GM18508 (cell line): ENCODE results near the gene MED15.
"Not testable (repeated sequence)": the region's sequence is repeated elsewhere in the genome, so short reads cannot be mapped to it uniquely, and the experiment has no call there.

Experiments
- ATAC-seq: cut with Tn5 transposase; IDR thresholded peaks from one replicate; pipeline ENCODE4 v1.9.1; 2021; ENCODE audit warnings: moderate number of reproducible peaks; ENCODE audit not compliant: insufficient read depth, unreplicated experiment

MED15 gene

DNA sequence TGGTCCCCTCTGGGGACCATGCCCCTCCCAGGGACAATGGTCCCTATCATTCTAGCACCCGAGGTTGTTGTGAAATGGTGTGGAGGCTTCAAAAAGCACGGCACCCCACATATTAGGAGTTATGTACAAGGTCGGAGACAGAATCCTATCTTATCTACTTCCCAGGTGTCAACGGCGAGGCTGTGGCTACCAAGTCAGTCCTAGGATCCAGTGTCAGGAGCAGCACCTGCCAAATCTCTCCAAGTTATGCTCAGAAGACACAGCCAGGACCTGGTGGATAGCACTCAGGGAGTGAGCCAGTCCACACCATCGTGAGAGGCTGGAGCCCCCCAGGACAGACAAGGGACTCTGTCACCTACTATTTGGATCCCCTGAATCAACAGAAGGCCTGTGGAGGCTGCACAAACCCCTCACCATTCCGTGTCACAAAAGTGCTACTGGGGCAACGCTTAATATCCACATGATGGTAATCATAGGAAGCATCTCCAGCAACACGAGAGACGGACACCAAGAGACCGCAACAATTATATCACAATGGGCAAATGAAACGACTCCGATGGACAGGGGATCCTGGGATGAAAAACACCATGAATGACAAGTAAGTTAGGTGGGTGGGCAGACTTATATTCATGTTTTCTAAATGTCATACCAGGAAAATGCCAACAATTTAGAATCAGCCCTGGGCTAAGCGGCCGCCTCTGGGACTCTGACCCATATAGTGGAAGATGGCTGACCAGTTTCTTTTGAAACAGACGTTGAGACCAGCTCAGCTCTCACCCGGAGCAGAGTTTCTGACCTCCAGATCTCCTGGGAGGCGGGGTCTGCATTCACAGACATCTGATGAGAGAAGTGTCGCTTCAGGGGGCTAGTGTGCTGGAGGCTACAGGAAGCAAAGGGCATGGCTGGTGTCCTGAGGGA, 108.4 kb downstream of the MED15 start:
- ATAC-seq: no peak

DNA sequence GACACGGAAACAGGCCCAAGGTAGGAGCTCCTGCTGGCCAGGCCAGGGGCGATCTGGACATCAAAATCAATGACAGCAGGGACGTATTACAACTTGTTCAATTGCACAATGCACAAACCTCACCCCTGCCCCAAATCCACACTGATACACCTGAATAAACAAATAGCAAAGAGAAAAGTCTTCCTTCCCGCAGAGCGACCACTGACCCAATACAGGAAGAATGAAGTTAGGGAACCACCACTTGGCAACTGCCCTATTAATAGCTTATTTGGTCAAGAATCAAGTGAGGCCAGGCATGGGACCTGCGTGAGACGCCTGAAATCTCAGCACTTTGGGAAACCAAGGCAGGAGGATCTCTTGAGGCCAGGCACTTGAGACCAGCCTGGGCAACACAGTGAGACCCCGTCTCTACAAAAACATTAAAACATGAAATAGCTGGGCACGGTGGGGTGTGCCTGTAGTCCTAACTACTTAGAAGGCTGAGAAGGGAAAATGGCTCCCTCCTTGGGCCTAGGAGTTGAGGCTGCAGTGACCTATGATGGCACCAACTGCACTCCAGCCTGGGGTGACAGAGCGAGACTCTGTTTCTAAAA, 109.1 kb downstream of the MED15 start:
- no peak for ATAC-seq

DNA sequence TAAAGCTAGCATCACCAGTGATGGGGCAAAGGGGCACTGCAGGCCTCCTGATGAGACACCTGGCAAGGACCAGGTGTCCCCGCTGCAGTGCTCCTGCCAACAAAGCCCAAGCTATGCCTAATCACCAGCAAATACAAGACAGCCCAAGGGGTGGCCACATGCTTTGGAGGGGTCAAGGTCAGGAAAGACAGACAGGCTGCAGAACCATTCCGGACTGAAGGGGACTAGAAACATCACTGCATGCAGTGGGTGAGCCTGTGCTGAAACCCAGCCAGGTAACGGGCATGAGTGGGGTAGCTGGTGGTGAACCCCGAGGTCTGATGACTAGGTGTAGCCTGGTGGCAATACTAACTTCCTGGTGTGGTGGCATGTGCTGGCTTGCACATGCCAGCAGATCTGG, 111.1 kb downstream of the MED15 start:
- ATAC-seq: no peak

DNA sequence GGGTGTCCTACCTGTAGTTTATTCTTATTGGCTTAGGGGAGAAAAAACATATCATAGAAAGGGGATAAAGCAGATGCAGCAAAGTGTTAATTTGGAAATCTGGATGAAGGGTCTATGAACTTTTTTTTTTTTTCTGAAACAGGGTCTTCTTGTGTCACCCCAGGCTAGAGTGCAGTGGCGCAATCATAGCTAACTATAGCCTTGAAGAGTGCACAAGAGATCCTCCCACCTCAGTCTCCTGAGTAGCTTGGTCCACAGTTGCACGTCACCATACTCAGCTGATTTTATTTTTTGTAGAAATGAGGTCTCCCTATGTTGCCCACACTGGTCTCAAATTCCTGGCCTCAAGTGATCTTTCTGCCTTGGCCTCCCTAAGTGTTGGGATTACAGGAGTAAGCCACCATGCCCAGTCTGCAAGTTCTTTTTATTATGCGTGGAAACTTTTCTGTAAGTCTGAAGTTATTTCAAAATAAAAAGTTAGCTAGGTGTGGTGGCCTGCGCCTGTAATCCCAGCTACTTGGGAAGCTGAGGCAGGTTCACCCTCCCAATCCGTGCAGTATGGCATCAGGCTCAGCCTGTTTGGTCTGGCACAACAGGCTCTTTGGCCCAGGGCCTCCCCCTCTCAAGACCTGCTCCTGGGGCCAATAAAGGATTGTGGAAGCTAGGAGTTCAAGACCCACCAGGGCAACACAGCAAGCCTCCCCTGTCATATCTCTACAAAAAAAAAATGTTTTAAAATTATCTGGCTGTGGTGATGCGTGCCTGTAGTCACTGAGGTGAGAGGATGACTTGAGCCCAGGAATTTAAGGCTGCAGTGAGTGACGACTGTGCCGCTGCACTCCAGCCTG, 111.9 kb downstream of the MED15 start:
- no peak for ATAC-seq

DNA sequence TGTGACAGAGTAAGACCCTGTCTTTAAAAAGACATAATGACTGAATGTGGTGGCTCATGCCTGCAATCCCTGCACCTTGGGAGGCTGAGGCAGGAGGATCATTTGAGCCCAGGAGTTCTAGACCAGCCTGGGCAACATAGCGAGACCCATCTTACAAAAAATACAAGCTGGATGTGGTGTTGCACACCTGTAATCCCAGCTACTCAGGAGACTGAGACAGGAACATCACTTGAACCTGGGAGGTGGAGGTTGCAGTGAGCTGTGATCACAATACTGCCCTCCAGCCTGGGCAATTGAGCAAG, 112.4 kb downstream of the MED15 start:
- ATAC-seq: not testable (repeated sequence)

DNA sequence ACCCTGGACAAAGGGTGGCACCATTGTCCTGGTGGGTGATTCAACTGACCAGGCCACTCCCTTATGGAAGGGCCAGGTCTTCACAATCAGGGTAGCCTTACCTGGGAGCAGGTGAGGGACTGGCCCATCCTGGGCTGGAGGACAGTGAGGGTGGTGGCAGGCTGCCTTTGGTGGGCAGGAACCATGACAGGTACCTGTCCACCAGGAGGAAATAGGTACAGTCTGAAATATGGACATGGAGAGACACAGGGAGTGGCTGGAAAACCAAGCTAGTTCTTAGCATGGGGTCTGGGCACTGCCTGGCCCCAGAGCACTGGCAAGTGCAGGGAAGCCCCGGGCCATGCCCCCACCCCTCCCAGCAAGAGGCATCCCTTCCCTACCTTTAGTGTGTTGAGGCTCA, 113.8 kb downstream of the MED15 start:
- no peak for ATAC-seq

DNA sequence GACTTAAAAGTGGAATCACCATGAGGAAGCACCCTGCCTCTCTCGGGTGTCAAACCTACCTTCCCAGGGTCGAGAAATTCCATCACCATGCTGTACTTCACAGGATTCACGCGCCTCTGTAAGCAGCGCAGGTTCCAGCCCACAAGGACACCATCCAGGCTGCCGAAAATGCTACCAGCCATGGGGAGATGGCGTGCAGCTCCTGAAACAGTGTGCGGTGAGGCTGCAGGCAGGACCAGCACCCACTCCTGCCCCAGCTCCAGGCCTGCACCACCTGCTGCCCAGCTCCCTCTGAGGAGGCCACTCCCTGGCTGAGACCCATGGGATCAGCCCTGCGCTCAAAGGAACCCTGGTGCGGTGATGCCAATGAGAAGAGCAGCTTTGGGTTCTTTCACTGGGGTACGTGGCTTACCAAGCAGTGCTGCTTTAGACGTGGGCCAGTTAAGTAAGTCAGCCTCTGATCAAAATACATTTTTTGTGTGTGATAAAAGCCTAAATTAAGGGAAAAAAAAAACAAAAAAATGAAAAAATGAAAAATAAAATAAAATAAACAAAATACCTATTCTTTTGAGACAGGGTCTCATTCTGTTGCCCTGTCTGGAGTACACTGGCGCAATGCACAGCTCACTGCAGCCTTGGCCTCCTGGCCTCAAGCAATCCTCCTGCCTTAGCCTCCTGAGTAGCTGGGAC, 115.4 kb downstream of the MED15 start:
- no peak for ATAC-seq

DNA sequence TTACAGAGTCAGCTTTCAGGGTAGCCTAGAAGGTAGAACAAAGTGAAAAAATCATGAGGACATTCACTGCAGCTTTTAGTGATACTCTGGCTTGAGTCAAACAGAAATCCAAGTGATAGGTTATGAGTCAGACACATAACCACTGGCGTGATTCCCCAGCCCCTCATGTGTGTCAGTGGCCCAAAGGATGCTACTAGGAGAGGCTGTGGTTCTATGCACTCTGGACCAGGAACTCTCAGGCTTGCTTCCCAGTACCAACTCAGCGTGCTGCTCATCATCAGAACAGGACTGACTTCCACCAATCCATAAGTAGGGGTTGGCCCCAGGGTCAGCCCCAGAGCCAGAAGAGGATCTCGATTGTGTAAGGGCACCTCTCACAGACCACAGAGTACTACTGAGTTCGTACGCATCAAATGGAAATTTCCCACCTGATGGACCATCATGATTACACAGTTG, 116.8 kb downstream of the MED15 start:
- ATAC-seq: peak; percentile 64

DNA sequence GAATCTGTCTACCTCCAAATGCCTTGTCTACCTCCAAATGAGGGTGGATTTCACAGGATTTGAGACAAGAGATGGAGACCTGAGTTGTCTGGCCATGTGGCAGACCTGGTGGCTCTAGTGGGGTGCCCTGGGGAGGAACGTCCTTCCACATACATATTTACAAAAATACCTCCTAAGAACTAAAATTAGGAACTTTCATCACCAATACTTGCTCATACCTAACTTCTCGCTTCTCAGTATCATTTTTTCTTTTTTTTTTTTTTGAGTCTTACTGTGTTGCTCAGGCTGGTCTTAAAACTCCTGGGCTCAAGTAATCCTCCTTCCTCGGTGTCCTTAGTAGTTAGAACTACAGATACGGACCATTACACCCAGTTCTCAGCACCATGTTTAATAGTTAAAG, 117.9 kb downstream of the MED15 start:
- ATAC-seq: no peak

DNA sequence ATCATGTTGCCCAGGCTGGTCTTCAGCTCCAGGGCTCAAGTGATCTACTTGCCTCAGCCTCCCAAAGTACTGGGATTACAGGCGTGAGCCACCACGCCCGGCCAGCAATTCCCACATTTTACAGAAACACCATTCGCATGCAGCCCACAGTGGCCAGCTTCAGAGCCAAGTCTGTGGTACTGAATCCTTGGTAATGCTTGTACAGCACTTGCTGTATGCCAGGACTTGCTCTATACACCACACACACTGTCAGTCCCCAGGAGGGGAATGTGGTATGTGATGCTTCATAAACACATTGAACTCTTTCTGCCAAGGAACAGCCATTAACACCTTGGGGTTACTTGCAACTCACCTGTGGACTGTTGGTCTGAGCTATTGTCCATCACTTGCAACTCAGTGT, 119.4 kb downstream of the MED15 start:
- ATAC-seq: no peak

DNA sequence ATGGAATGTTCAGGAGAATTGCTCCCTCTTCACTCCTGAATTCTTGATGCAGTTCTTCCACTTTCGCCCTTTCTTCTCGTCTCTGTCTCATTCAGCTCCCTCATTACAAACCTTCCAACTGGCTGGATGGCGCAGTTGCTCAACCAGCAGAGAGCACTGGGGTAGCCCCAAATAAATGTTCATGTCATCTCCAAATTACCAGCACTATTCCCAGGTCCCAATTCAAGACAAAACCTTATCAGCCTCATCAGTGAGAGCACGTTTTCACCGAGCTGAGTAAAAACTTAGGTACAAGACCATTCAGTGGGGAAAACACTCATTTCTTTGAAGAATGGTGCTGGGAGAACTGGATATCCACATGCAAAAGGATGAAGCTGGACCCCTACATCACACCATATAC, 120.0 kb downstream of the MED15 start:
- ATAC-seq: no peak

DNA sequence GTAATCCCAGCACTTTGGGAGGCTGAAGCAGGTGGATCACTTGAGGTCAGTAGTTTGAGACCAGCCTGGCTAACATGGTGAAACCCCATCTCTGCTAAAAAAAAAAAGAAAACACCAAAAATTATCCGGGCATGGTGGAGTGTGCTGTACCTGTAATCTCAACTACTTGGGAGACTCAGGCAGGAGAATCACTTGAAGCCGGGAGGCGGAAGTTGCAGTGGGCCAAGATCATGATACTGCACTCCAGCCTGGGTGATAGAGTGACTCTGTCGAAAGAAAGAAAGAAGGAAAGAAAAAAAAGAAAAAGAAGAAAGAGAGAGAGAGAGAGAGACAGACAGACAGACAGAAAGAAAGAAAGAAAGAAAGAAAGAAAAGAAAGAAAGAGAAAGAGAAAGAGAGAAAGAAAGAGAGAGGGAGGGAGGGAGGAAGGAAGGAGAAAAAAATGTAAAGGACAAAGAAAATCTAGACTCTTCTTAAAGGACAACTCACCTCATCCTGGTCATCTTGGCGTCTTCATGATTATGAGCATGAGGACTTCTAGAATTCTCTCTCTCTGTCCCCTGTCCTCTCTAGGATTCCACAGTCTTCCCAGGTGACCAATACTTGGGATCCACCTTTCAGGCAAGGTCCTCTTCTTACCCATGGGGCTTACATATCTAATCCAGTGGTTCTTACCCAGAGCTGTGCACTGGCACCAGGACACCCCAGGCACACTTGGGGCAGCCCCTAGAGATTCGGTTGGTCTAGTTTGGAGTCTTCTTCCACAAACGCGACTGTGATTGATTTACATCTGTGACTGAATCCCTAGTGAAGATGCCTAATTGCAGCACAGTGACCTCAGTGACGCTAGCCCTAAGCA, 120.9 kb downstream of the MED15 start:
- ATAC-seq: no peak

DNA sequence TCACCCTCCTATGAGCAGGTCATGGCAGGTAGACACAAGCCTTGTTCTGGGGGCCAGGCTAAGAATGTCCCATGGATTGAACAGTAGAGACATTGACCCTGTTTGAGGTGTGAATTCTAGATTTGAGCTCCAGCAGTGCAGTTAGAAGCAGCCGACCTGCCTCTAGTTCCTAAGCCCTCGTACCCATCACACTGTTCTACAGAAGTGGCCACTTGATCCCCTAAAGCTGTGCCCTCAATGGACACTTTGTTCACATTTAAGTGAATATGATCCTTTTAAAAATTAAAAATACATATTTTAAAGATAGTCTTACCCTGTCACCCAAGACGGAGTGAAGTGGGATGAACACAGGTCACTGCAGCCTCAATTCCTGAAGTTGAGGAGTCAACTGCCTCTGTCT, 122.0 kb downstream of the MED15 start:
- ATAC-seq: no peak

DNA sequence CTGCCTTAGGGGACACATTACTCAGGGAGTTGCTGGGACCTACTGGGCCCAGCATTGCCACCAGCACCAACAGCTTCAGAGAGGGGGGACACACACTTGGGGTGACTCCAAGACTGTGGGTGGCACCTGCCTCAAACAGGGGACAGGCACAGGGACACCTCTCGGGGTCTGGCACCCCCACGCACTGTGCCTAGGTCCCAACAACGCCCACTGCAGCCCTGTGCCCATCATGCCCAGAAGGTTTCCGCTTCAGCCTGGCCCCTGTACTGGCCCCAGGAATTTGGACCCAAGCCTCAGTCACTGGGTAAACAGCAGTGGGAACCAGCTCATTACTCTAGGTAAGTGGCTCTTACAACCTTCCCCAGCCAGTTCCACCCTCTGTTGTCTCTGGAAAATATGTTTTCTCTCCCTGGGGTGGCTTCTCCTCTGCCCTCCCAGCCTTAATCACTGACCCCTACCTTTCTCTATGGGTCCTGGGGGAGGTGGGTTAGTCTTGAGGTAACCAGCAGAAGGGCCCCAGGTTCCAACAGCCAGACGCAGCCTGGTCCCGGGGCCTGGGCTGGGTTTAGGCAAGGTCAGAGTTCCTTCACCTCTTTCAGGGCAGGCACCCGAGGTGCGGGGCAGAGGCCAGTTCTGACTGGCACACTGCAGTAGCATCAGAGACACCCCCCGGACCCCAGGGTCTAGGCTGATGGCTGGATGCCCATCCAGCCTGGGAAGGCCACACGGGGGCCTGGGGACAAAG, 123.6 kb downstream of the MED15 start:
- ATAC-seq: no peak

DNA sequence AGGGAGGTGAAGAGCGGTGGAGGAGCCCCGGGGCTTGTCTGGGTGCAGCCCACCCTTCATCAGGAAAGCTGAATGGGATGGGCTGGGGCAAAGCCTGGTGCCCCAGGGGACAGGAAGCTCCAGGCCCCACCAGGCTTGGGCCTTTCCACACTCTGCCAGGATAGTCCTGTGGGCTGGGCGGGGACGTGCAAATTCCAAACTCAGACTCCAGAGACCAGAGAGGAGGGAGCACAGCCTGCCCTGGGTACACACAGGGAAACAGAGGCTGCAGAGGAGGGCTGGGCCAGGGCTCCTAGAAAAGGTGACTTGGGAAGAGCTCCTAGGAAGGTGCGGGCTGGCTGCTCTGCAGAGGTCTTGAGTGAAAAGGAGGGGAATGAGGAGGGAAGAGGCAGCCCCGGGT, 124.7 kb downstream of the MED15 start:
- no peak for ATAC-seq

DNA sequence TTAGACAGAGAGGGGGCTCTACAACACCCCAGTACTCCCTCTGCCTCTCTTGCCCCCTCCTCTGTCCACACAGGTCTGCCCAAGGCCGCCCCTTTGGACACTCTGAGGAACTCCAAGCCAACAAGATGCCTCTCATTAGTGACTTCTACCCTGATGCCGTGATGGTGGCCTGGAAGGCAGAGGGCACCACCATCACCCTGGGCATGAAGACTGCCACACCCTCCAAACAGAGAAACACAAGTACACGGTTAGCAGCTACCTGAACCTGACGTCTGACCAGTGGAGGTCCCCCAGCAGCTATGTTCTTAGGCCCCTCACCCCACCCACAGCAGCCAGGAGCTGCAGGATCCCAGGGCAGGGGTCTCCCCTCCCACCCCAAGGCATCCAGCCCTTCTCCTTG, 125.1 kb downstream of the MED15 start:
- no peak for ATAC-seq

DNA sequence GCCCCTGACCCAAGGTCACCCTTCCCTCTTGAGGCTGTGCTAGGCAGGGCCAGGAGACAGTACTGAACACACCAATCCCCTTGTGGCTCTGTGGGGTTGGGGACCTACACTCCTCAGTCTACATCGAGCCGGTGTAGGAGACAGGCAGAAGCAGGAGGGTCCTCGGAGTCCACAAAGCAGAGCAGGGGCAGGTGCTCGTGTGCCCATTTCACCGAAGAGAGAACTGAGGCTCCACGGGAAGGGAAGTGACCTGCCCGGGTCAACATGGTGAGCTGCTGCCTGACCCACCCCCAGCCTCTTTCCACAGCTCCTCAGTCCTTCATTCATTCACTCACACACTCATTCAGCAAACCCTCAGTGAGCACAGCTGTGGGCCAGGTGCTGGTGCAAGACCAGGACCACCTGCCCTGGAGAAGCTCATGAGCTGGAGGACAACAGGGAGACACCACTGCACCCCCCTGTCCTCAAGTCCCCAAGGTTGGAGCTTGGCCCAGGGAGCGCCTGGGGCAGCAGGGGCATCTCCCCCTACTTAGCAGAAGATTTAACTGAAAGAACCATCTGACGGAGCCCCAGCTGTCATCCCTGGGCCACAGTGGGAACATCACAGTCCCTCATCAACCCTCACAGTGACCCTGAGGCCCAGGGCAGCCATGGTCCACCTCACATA, 127.3 kb downstream of the MED15 start:
- no peak for ATAC-seq

DNA sequence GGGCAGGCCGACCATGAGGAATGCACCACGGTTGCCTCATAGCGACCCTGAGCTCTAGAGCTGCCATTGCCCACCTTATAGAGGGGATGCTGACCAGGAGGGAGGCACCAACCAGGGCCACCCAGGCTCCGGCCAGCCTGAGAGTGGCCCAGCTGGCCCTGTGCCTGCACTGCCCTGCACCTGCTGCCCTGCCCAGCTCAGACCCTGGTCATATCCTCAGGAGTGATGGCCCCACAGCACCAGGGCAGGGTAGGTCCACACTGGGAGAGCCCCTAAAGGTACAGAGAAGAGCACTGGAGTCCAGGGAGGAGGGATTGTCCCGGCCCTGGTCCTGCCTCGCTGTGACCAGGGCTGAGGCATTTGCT, 127.8 kb downstream of the MED15 start:
- no peak for ATAC-seq
